Effector memory CD8-positive, alpha-beta T cell (primary cell): Measurements from ENCODE around the gene AVEN.

ENCODE experiments used
- ATAC-seq: fragments of 150-1000 bp; cut with Tn5 transposase; replicated peaks from 2 replicates; pipeline ENCODE4 v1.10.0; 2021; ENCODE audit warnings: mild to moderate bottlenecking, moderate library complexity
- DNase-seq, 3 experiments: peaks; one replicate each; pipeline ENCODE4 v3.0.0; 2021
- H3K27ac Mint-ChIP-seq, 2 donors: one replicate each; pipeline ENCODE4 v1.8.0; 2022; ENCODE audit warnings: mild to moderate bottlenecking in 2 of 2, mixed read lengths in 2 of 2, moderate library complexity in 2 of 2
- H3K27me3 Mint-ChIP-seq, 2 donors: one replicate each; pipeline ENCODE4 v1.8.0; 2022; ENCODE audit warnings: mixed read lengths in 2 of 2
- H3K36me3 Mint-ChIP-seq: one replicate; pipeline ENCODE4 v1.8.0; 2022; ENCODE audit warnings: mild to moderate bottlenecking, moderate library complexity, mixed read lengths; ENCODE audit not compliant: insufficient read depth
- H3K4me1 Mint-ChIP-seq, 2 donors: one replicate each; pipeline ENCODE4 v1.8.0; 2022; ENCODE audit warnings: low read depth in 2 of 2, mixed read lengths in 2 of 2
- H3K4me3 Mint-ChIP-seq, 2 donors: one replicate each; pipeline ENCODE4 v1.8.0; 2022; ENCODE audit warnings: mild to moderate bottlenecking in 2 of 2, mixed read lengths in 2 of 2, moderate library complexity in 2 of 2
- H3K9me3 Mint-ChIP-seq, 2 donors: one replicate each; pipeline ENCODE4 v1.8.0; 2022; ENCODE audit warnings: mixed read lengths in 2 of 2

Gene AVEN

DNA sequence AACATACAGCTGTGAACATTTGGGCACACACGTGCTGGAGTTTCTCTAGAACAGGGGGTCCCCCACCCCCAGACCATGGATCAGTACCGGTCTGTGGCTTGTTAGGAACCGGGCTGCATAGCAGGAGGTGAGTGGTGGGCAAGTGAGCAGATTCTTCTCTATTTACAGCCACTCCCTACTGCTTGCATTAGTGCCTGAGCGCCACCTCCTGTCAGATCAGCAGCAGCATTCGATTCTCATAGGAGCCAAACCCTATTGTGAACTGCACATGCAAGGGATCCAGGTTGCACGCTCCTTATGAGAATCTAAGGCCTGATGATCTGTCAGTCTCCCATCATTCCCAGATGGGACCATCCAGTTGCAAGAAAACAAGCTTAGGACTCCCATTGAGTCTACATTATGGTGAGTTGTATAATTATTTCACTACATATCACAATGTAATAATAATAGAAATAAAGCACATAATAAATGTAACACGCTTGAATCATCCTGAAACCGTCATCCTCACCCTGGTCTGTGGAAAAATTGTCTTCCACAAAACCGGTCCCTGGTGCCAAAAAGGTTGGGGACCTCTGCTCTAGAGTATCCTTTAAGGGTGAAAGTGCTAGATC is 44.9 kb downstream of the AVEN start:
- no peak for ATAC-seq
- no peaks in the 10 kb centered on the region for H3K36me3 Mint-ChIP-seq
- H3K4me1 Mint-ChIP-seq, result no peaks in the 10 kb centered on the region
- no peaks in the 10 kb centered on the region for H3K27me3 Mint-ChIP-seq
- H3K9me3 Mint-ChIP-seq, result no peaks in the 10 kb centered on the region
- DNase-seq, result no peak
- no peak overlapping the region for H3K4me3 Mint-ChIP-seq
- no peak overlapping the region for H3K27ac Mint-ChIP-seq

DNA sequence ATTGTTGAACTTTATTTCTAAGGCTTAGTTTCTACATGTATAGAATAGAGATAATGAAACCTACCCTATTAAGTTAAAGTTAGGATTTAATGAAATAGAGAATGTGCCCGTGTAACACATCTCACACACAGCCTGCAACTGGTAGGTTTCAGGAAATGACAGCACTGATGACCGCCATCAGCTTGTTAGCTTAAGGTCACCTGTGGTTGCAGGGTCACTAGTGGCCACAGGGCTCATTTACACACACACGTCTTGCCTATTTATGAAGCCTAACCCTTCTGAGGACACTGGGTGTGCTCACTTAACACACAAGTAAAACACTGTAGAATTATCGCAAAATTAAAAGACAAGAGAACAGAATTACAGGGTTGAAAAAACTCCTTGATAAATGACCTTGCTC is 50.6 kb downstream of the AVEN start:
- Mint-ChIP-seq H3K36me3 (peaks cover 4% of the 10 kb centered on the region), H3K27me3 (no peaks in the 10 kb centered on the region), H3K9me3 (no peaks in the 10 kb centered on the region), H3K4me3 (no peak overlapping the region), H3K27ac (no peak overlapping the region), H3K4me1 (peaks cover 0 to 5% of the 10 kb centered on the region in 2 donors)
- DNase-seq (no peak), ATAC-seq (no peak)

DNA sequence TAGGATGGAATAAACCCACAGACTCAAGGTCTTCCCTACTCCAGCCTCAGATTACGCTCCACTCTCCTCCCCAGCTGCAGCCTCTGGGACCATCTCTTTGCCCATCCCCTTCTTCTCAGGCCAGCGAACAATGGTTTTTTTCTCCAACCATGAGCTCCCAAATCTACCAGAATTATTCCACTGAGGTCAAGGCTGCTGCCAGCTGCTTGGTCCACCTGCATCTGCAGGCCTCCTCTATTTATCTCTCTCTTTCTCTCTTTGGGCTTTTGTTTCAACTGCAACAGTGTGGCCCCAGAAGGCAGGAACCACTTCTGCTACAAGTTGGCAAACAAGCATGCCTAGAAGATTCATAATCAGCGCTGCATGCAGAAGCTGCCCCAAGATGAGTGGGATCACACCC is 51.6 kb downstream of the AVEN start:
- Mint-ChIP-seq H3K9me3 (no peaks in the 10 kb centered on the region), H3K36me3 (peaks cover 4% of the 10 kb centered on the region), H3K4me1 (peaks cover 0 to 5% of the 10 kb centered on the region in 2 donors), H3K27me3 (no peaks in the 10 kb centered on the region), H3K4me3 (no peak overlapping the region), H3K27ac (no peak overlapping the region)
- no peak for ATAC-seq
- no peak for DNase-seq

DNA sequence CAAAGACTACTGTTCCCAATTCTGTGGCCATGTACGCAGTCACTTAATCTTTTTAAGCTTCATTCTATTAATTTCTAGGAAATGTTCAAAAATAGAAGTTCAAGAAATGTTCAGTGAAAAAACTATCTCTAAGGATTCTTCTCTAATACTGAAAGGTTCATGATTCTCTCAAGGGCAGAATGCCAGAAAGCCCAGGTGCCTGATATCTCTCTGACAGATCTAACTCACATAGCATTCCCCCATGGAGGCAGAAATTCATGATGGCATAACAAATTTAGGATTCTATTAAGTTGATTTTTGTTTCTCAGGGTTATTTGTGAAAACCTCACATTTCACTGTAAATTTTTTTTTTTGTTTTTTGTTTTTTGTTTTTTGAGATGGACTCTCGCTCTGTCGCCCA is 53.3 kb downstream of the AVEN start:
- no peak for DNase-seq
- H3K27ac Mint-ChIP-seq, result no peak overlapping the region
- no peaks in the 10 kb centered on the region for H3K9me3 Mint-ChIP-seq
- ATAC-seq, result no peak
- no peaks in the 10 kb centered on the region for H3K27me3 Mint-ChIP-seq
- H3K4me1 Mint-ChIP-seq, result peaks cover 0 to 5% of the 10 kb centered on the region in 2 donors
- H3K36me3 Mint-ChIP-seq, result peaks cover 4% of the 10 kb centered on the region
- H3K4me3 Mint-ChIP-seq, result no peak overlapping the region

DNA sequence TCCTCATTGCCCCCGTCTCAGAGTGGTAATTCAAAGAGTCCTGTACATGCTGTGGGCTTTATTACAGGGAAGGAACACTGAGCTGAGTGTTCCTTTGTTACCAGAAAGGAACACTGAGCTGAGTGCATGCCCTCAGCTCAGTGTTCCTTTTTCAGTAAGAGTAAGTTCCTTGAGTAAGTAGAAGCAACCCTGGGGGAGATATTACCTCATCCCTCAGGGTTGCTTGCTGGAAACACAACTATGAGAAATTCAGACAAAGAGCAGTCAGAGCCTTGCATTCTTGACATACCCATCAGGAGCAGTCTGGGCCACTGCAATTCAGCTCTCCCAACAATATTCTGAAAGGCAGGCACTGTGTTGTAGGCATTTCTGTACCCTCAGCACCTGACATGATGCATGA is 53.7 kb downstream of the AVEN start:
- H3K4me3 Mint-ChIP-seq, result no peak overlapping the region
- ATAC-seq, result no peak
- DNase-seq, result no peak
- no peaks in the 10 kb centered on the region for H3K9me3 Mint-ChIP-seq
- H3K27ac Mint-ChIP-seq, result no peak overlapping the region
- H3K36me3 Mint-ChIP-seq, result peaks cover 4% of the 10 kb centered on the region
- no peaks in the 10 kb centered on the region for H3K27me3 Mint-ChIP-seq
- peaks cover 0 to 5% of the 10 kb centered on the region in 2 donors for H3K4me1 Mint-ChIP-seq

DNA sequence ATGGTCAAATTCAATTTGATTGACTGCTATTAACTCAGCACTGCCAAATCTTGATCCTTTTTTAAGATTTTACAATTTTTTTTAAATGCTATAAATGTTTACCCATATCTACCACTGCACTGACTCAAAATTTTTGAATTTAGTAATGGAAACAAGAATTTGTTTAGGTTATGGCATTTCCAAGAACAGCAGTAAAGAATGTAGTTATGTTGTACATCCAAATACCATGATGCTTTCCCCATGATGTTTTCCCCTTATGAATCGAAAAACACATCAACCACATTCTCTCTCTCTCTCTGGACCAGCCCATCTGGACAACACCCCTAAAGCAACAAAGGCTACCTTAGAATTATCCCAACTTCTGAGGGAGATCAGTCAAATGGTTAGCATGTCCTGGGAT is 56.5 kb downstream of the AVEN start:
- no peak for ATAC-seq
- H3K27me3 Mint-ChIP-seq, result no peaks in the 10 kb centered on the region
- peaks cover 0 to 3% of the 10 kb centered on the region in 2 donors for H3K4me1 Mint-ChIP-seq
- H3K27ac Mint-ChIP-seq, result no peak overlapping the region
- H3K9me3 Mint-ChIP-seq, result no peaks in the 10 kb centered on the region
- no peak for DNase-seq
- peaks cover 4% of the 10 kb centered on the region for H3K36me3 Mint-ChIP-seq
- no peak overlapping the region for H3K4me3 Mint-ChIP-seq

DNA sequence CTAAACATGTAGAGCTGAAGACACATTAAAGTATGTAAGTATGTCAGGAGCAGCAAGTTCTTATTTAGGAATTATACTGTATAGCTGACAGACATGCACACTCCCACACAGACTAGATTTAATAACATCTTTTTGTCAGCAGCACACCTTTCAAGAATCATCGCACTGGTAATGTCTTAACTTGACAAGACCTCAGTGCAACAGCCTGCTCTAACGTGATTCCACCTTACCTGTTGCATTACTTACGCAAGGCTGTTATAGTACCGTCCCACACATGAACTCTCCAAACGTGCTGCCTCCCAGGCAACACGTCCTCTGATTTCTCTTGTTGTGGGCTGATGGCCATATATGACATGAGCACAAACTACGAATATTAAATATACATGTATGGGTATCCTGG is 58.8 kb downstream of the AVEN start:
- no peaks in the 10 kb centered on the region for H3K27me3 Mint-ChIP-seq
- no peaks in the 10 kb centered on the region for H3K9me3 Mint-ChIP-seq
- H3K36me3 Mint-ChIP-seq, result peaks cover 4% of the 10 kb centered on the region
- H3K27ac Mint-ChIP-seq, result no peak overlapping the region
- H3K4me1 Mint-ChIP-seq, result no peaks in the 10 kb centered on the region
- DNase-seq, result no peak
- H3K4me3 Mint-ChIP-seq, result no peak overlapping the region
- no peak for ATAC-seq

DNA sequence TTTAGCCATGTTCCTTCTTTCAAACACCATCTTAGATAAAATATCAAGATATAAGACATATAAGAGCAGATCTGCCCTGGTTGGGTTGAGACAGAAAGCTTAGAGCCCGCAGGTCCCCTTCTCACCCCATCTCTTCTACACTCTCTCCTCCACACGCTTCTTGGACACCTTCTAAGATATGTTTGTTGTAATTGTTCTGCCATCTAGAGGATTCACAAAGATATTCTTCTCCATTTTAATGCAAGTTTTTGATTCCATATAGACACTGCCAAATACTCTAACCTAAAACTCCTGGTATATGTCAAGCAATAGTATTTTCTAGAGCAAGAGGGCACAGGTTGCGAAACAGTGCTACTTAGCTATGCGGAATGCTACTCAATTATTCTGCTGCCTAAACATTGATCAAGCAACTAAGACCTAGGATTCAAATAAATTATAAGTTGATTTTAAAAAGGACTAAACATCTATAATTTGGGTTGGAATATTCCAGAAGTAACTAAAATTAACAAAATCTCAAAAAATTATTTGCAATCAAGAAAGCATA is 63.9 kb downstream of the AVEN start:
- no peaks in the 10 kb centered on the region for H3K9me3 Mint-ChIP-seq
- DNase-seq, result no peak
- H3K4me1 Mint-ChIP-seq, result no peaks in the 10 kb centered on the region
- no peak overlapping the region for H3K27ac Mint-ChIP-seq
- H3K36me3 Mint-ChIP-seq, result no peaks in the 10 kb centered on the region
- ATAC-seq, result no peak
- H3K4me3 Mint-ChIP-seq, result no peak overlapping the region
- H3K27me3 Mint-ChIP-seq, result no peaks in the 10 kb centered on the region

DNA sequence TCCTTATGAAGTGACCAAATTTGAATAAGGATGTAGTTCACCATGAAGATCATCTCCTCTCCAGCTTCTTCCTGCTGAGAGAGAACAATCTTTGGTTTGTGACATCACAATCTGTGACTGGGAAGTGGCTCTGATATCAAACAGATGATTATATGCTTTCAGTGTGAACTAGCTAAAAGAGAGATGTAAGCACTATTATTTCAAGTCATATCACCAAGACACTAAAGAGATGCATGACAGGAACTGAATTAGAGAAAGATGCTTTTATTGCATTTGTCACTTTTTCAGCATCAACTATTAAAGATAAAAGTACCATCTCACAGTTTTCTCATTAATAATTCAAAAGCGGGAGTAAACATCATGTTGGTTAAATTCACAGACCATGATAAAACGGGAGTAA is 67.2 kb downstream of the AVEN start:
- no peaks in the 10 kb centered on the region for H3K9me3 Mint-ChIP-seq
- no peak for DNase-seq

DNA sequence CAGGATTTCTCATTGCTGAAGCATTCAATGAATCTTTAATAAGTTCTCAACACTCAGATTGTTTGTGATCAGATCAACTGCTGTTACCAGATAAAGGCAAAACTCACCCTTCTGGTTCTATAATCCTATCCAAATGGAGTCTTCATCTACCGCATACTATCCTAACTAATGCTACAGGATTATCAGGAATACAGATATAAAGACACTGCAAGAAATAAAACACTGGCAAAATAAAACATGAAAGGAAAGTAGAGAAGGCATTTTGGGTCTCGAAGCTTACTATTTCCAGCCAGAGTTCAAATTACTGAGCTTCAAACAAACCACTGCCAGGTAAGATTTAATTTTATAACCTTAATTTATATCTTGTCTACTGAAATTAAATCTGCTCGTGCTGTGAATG is 70.2 kb downstream of the AVEN start:
- Mint-ChIP-seq H3K4me3 (no peak overlapping the region), H3K27me3 (no peaks in the 10 kb centered on the region), H3K36me3 (no peaks in the 10 kb centered on the region), H3K27ac (no peak overlapping the region), H3K4me1 (peaks cover 1 to 4% of the 10 kb centered on the region in 2 donors), H3K9me3 (no peaks in the 10 kb centered on the region)
- ATAC-seq (no peak), DNase-seq (no peak)

More for the DNA sequence above, 67.2 kb downstream of the AVEN start:
- H3K4me3 Mint-ChIP-seq, result no peak overlapping the region
- no peaks in the 10 kb centered on the region for H3K36me3 Mint-ChIP-seq
- no peak for ATAC-seq
- H3K27me3 Mint-ChIP-seq, result no peaks in the 10 kb centered on the region
- no peak overlapping the region for H3K27ac Mint-ChIP-seq
- H3K4me1 Mint-ChIP-seq, result no peaks in the 10 kb centered on the region

DNA sequence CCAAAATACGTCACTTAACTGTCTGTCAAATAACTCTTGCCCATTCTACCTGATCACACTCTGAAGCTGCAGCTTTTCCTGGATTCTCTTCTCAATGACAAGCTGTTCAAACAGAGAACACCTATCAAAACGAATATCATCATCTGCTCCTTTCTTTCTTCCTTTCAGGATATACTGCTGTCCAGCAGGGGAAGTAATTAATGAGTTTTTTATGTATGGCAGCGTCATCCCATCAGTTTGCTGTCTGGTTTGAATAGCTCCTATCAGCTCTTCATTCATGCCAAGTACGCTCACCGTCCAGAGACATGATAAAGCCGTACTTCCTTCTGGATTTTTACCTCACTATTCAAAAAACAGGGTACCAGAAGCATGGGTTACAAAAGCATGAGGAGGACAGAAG is 70.8 kb downstream of the AVEN start, which contains the start of gene CHRM5:
CHRM5 (plus strand) TSS at position 274 of the 400 bp plus-strand sequence. CDS start 94,221 bp downstream, outside the sequence.
- Mint-ChIP-seq H3K27ac (no peak within 1 kb of the TSS), H3K4me3 (no peak within 1 kb of the TSS), H3K36me3 (no peaks in the 10 kb centered on the region), H3K9me3 (no peaks in the 10 kb centered on the region), H3K4me1 (peaks cover 1 to 4% of the 10 kb centered on the region in 2 donors), H3K27me3 (no peaks in the 10 kb centered on the region)
- ATAC-seq, result no peak
- no peak for DNase-seq

DNA sequence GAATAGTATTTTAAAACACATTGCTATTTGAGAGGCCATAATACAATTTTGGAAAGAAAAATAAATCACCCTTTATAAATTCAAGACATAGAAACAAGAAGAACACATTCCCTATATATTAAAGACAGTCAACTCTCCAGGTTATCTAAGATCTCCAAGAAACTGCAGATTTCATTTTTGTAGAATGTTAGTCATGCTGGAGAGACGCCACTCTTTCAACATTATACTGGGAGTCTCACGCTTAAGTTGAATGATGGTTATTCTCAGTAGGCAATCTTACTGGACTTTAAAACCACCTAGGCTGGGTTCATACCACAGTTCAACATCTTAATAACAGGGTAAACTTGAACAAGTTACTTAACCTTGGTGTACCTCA is 74.4 kb downstream of the AVEN start:
- H3K36me3 Mint-ChIP-seq, result no peaks in the 10 kb centered on the region
- no peak overlapping the region for H3K4me3 Mint-ChIP-seq
- H3K4me1 Mint-ChIP-seq, result peaks cover 1 to 4% of the 10 kb centered on the region in 2 donors
- no peak overlapping the region for H3K27ac Mint-ChIP-seq
- no peaks in the 10 kb centered on the region for H3K9me3 Mint-ChIP-seq
- DNase-seq (no peak), ATAC-seq (no peak)
- no peaks in the 10 kb centered on the region for H3K27me3 Mint-ChIP-seq

DNA sequence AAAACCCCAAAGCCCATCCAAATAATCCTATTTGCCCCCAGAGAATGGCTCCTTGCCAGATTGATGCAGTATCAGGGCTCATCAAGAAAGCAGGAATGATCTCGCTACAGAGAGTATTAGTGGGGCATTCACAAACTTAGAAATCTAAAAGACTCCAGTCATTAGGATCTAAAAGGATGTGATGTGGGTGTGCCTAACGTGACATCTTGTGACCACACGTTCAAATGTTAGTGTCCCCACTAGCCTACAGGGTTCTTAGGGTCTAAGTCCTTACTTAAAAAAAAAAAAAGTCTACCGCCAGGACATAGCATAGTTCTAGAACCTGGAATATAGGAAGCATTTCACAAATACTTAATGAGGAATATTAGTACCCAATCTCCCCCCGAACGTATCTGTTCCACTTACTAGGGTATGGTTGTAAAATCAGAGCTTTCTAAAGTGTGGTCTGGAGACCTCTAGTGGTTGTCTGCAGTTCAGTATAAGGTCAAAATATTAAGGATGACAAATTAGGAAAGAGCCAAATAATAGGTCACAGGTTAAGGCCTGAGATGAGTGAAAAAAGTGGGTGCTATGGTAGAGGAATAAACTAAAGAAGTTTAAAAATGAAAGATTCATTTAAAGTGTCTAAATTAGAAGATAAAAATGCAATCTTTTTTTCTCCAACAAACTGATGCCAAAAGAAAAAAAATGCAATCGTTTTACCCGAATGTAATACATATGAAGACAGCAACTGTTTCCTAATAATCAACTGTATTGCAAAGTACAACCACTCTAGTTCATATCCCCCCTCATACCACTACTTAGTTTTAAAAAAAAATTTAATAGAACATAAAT is 75.0 kb downstream of the AVEN start:
- no peak for DNase-seq
- ATAC-seq, result no peak
- Mint-ChIP-seq H3K27ac (no peak overlapping the region), H3K36me3 (no peaks in the 10 kb centered on the region), H3K4me1 (peaks cover 3 to 4% of the 10 kb centered on the region in 2 donors), H3K27me3 (no peaks in the 10 kb centered on the region), H3K4me3 (no peak overlapping the region), H3K9me3 (no peaks in the 10 kb centered on the region)

DNA sequence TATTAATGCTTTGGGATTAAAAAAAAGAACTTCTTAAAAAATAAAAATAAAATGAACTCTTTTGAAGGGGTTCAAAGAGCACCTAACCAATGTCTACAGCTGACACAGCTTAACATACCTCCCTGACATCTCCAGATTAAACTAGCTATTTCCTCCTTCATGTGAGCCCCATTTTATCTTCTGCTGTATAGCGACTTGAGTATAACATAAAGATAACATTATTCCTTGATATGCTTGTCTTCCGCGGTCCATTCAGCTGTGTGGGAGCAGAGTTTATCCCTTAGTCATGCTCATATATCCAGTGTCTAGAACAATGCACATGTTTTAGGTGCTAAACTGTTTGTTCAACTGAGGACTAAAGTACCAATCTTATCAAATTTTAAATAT is 78.5 kb downstream of the AVEN start:
- Mint-ChIP-seq H3K27ac (no peak overlapping the region), H3K4me3 (no peak overlapping the region), H3K4me1 (peaks cover 3 to 4% of the 10 kb centered on the region in 2 donors), H3K9me3 (no peaks in the 10 kb centered on the region), H3K36me3 (no peaks in the 10 kb centered on the region), H3K27me3 (no peaks in the 10 kb centered on the region)
- ATAC-seq (no peak), DNase-seq (no peak)
